Liver (tissue), 9 donors: ENCODE measurements around the gene PIANP. TPM values are rescaled to one million over a fixed set of nuclear protein-coding genes. Genes with fewer than 3 reads are reported as not detected.

Source experiments
- DNase-seq: peaks from one replicate; pipeline ENCODE4 v3.0.0-alpha.2; 2017; ENCODE audit warnings: low spot score
- H3K27ac ChIP-seq, 2 donors: one replicate each; pipeline ENCODE4 v1.7.0; 2013; ENCODE audit warnings: inconsistent platforms in 2 of 2, low read length in 2 of 2, control low read depth in 1 of 2, low read depth in 1 of 2, mild to moderate bottlenecking in 1 of 2
- H3K27me3 ChIP-seq, 4 donors: one replicate each; pipeline versions ENCODE4 v1.6.1 to v1.7.0; 2013; ENCODE audit warnings: low read length in 3 of 4, inconsistent platforms in 1 of 4, mild to moderate bottlenecking in 1 of 4, moderate library complexity in 1 of 4; ENCODE audit not compliant: control insufficient read depth in 4 of 4, insufficient read depth in 4 of 4
- H3K36me3 ChIP-seq, 4 donors: one replicate each; pipeline versions ENCODE4 v1.6.1 to v1.7.0; 2013; ENCODE audit warnings: low read length in 3 of 4, mild to moderate bottlenecking in 3 of 4, low read depth in 1 of 4, moderate library complexity in 1 of 4; ENCODE audit not compliant: control insufficient read depth in 4 of 4, insufficient read depth in 3 of 4
- H3K4me1 ChIP-seq, 4 donors: one replicate each; pipeline versions ENCODE4 v1.6.1 to v1.7.0; 2013; ENCODE audit warnings: low read length in 3 of 4, mild to moderate bottlenecking in 3 of 4, moderate library complexity in 1 of 4; ENCODE audit not compliant: control insufficient read depth in 4 of 4, insufficient read depth in 4 of 4
- H3K4me3 ChIP-seq, 3 donors: one replicate each; pipeline versions ENCODE4 v1.6.1 to v1.7.0; 2013; ENCODE audit warnings: low read length in 3 of 3, control low read depth in 1 of 3, low read depth in 1 of 3, mild to moderate bottlenecking in 1 of 3
- H3K9ac ChIP-seq, 2 donors: one replicate each; pipeline ENCODE4 v1.7.0; 2013; ENCODE audit warnings: low read length in 2 of 2, mild to moderate bottlenecking in 2 of 2, moderate library complexity in 2 of 2, control low read depth in 1 of 2, low read depth in 1 of 2
- H3K9me3 ChIP-seq, 4 donors: one replicate each; pipeline versions ENCODE4 v1.6.1 to v1.7.0; 2013; ENCODE audit warnings: low read length in 3 of 4; ENCODE audit not compliant: control insufficient read depth in 4 of 4
- ATF3 ChIP-seq: IDR thresholded peaks from 2 replicates; pipeline ENCODE4 v1.6.1; 2016; ENCODE audit warnings: antibody characterized with exemption
- EGR1 ChIP-seq, 2 donors: IDR thresholded peaks; 2 replicates each; pipeline ENCODE4 v1.6.1; 2016 to 2018; ENCODE audit warnings: antibody characterized with exemption in 2 of 2, low read depth in 2 of 2
- GABPA ChIP-seq, 2 donors: IDR thresholded peaks in 1 of 2; conservative IDR thresholded peaks in 1 of 2; 2 replicates each; pipeline ENCODE4 v1.6.1; 2016; ENCODE audit warnings: antibody characterized with exemption in 2 of 2, mild to moderate bottlenecking in 1 of 2, moderate library complexity in 1 of 2
- HNF4G ChIP-seq: IDR thresholded peaks from 2 replicates; pipeline ENCODE4 v1.6.1; 2016; ENCODE audit warnings: antibody characterized with exemption
- JUND ChIP-seq, 2 donors: IDR thresholded peaks; 2 replicates each; pipeline ENCODE4 v1.6.1; 2016; ENCODE audit warnings: antibody characterized with exemption in 2 of 2
- RAD21 ChIP-seq, 2 donors: IDR thresholded peaks; 2 replicates each; pipeline ENCODE4 v1.6.1; 2016; ENCODE audit warnings: antibody characterized with exemption in 2 of 2, mild to moderate bottlenecking in 2 of 2
- RXRA ChIP-seq, 2 donors: IDR thresholded peaks; 2 replicates each; pipeline ENCODE4 v1.6.1; 2017 to 2018; ENCODE audit warnings: antibody characterized with exemption in 2 of 2, mild to moderate bottlenecking in 1 of 2
- SP1 ChIP-seq: IDR thresholded peaks from 2 replicates; pipeline ENCODE4 v1.6.1; 2018; ENCODE audit warnings: antibody characterized with exemption, mild to moderate bottlenecking
- WGBS: extraction: QIAGEN DNeasy Blood & Tissue Kit; methylation state at CpG from one replicate; pipeline ENCODE4 v1.1.7; 2013; 5-methylcytosine and 5-hydroxymethylcytosine counted together
- polyA plus RNA-seq, 2 donors: library from polyadenylated mRNA; stranded (reverse) in 1 of 2; unstranded in 1 of 2; fragments of 200-250 nt in 1 of 2; fragments of >200 nt in 1 of 2; fragmentation: Nextera tagmentation in 1 of 2; extraction: Ambion mirVana in 1 of 2; gene quantifications; one replicate each; pipeline versions ENCODE4 v1.2.1 to v1.2.3, GENCODE V29; 2013 to 2015
- total RNA-seq, 2 donors: library from RNA; depleted of rRNA; stranded (reverse); fragments of >200 nt; gene quantifications; one replicate each; pipeline ENCODE4 v1.2.3, GENCODE V29; 2014
- TF ChIP-seq, protein P1 (sequence below): IDR thresholded peaks from 2 replicates; pipeline ENCODE4 v1.6.1; 2016; ENCODE audit warnings: antibody characterized with exemption, mild to moderate bottlenecking
- TF ChIP-seq, protein P2 (sequence below): IDR thresholded peaks from 2 replicates; pipeline ENCODE4 v1.6.1; 2016; ENCODE audit warnings: antibody characterized with exemption
- donor health status: healthy.
- donor health status: healthy.
- donor health status: healthy.
- donor health status: healthy.
- donor health status: healthy.

PIANP gene
- total and polyA plus RNA-seq, 4 donors, result 0.03 TPM; not detected in 3

DNA sequence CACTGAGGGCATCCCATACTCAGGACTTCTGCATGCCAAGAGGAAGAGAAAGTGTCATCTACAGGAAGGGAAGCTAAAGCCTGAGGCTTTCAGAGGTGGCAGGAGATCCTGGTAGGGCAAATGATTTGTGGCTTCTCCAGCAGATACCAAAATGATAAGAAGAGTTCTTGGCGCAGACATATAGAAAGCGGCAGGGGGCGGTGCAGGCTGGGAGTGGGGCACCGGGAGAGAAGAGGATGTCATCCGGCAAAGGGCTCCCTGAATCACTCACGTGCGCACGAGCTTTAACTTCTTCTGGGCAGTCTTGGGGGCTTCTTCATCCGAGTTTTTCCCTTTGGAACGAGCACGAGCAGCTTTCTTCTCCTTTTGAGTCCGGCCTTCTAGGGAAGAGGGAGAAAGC lies 48.2 kb downstream of the PIANP start:
- Histone ChIP-seq H3K36me3 (peaks cover 1 to 49% (median 35%) of the 10 kb centered on the region in 4 donors), H3K9ac (no peak overlapping the region), H3K4me1 (peaks cover 0 to 11% (median 4%) of the 10 kb centered on the region in 4 donors), H3K4me3 (no peak overlapping the region), H3K9me3 (no peaks in the 10 kb centered on the region), H3K27me3 (no peaks in the 10 kb centered on the region), H3K27ac (no peak overlapping the region)
- TF ChIP-seq, protein P1, sequence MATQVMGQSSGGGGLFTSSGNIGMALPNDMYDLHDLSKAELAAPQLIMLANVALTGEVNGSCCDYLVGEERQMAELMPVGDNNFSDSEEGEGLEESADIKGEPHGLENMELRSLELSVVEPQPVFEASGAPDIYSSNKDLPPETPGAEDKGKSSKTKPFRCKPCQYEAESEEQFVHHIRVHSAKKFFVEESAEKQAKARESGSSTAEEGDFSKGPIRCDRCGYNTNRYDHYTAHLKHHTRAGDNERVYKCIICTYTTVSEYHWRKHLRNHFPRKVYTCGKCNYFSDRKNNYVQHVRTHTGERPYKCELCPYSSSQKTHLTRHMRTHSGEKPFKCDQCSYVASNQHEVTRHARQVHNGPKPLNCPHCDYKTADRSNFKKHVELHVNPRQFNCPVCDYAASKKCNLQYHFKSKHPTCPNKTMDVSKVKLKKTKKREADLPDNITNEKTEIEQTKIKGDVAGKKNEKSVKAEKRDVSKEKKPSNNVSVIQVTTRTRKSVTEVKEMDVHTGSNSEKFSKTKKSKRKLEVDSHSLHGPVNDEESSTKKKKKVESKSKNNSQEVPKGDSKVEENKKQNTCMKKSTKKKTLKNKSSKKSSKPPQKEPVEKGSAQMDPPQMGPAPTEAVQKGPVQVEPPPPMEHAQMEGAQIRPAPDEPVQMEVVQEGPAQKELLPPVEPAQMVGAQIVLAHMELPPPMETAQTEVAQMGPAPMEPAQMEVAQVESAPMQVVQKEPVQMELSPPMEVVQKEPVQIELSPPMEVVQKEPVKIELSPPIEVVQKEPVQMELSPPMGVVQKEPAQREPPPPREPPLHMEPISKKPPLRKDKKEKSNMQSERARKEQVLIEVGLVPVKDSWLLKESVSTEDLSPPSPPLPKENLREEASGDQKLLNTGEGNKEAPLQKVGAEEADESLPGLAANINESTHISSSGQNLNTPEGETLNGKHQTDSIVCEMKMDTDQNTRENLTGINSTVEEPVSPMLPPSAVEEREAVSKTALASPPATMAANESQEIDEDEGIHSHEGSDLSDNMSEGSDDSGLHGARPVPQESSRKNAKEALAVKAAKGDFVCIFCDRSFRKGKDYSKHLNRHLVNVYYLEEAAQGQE, result no peak
- TF ChIP-seq SP1, result no peak
- no peak for TF ChIP-seq RXRA (IDR thresholded peaks at IDR 0.05)
- no peak for DNase-seq
- 96% methylated on average over 12 of the region's 12 CpGs for WGBS

DNA sequence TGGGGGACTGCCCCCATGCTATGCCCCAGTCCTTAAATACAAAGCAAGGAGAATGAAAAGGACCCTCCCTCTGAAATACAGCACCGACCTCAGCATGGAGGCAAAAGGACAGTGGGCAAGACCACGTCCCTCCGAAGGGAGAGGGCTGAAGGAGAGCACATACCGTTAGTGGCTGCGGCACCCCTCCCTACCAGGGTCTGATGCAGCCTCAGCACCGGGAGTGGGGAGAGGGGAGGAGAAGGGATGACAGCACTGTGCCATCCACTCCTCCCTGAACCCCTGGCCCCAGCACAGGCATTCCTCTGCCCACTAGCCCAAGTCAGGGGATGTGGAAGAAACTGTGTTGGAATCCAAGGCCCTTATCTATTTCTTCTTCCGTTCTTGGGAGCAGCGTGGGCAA lies 49.8 kb downstream of the PIANP start:
- 92% methylated on average over 8 of the region's 8 CpGs for WGBS
- H3K27me3 ChIP-seq, result no peaks in the 10 kb centered on the region
- H3K9me3 ChIP-seq, result no peaks in the 10 kb centered on the region
- no peak overlapping the region for H3K4me3 ChIP-seq
- DNase-seq, result no peak
- peaks cover 0 to 15% (median 4%) of the 10 kb centered on the region in 4 donors for H3K4me1 ChIP-seq
- H3K27ac ChIP-seq, result no peak overlapping the region
- TF ChIP-seq EGR1 (IDR thresholded peaks at IDR 0.05; ENCODE audit: low read depth in 2 of 2), result no peak
- TF ChIP-seq, protein P2, sequence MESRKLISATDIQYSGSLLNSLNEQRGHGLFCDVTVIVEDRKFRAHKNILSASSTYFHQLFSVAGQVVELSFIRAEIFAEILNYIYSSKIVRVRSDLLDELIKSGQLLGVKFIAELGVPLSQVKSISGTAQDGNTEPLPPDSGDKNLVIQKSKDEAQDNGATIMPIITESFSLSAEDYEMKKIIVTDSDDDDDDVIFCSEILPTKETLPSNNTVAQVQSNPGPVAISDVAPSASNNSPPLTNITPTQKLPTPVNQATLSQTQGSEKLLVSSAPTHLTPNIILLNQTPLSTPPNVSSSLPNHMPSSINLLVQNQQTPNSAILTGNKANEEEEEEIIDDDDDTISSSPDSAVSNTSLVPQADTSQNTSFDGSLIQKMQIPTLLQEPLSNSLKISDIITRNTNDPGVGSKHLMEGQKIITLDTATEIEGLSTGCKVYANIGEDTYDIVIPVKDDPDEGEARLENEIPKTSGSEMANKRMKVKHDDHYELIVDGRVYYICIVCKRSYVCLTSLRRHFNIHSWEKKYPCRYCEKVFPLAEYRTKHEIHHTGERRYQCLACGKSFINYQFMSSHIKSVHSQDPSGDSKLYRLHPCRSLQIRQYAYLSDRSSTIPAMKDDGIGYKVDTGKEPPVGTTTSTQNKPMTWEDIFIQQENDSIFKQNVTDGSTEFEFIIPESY, result no peak
- no peak for TF ChIP-seq RXRA (IDR thresholded peaks at IDR 0.05)
- TF ChIP-seq HNF4G, result no peak
- TF ChIP-seq JUND (IDR thresholded peaks at IDR 0.05), result no peak
- TF ChIP-seq GABPA (IDR thresholded peaks at IDR 0.05 in 1 of 2, conservative IDR thresholded peaks at IDR 0.05 in 1 of 2), result no peak
- TF ChIP-seq ATF3, result no peak
- no peak overlapping the region for H3K9ac ChIP-seq
- peaks cover 1 to 41% (median 32%) of the 10 kb centered on the region in 4 donors for H3K36me3 ChIP-seq

DNA sequence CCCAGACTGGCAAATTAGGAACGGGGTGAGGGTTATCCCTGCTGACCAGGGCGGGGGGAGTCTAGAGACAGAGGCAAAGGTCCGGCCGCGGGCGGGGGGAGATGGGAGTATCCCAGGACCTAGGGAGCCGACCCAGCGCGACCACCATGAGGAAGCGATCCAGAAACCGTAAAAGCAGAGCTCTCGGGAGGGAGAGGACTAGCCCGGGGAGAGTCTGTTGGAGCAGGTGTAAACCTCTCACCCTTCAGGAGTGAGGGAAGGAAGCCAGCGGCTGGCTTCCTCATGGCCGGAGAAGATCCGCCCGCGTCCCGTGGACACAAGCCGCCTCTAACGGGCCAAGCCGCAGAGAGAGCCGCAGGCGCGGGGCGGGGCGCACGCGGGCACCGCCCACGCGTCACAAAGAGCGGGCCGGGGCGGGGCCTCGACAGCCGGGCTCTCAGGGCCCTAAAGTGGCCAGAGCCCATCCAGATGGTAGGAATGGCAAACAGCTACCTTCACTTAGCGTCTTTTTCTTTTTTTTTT lies 53.5 kb downstream of the PIANP start, which contains the start of gene ACRBP:
TSS of gene ACRBP (minus strand) at position 350 of the 522 bp plus-strand sequence. CDS start at position 284, 66 bp downstream.
- TF ChIP-seq, protein P1, result no peak
- peak in 1 of 2 donors; percentile 6 for TF ChIP-seq RAD21 (IDR thresholded peaks at IDR 0.05)
- H3K9ac ChIP-seq, result peak within 1 kb of the TSS; percentile 59 to 67
- peaks cover 6 to 22% (median 9%) of the 10 kb centered on the region in 4 donors for H3K9me3 ChIP-seq
- peaks cover 0 to 26% (median 15%) of the 10 kb centered on the region in 4 donors for H3K36me3 ChIP-seq
- peak within 1 kb of the TSS in 1 of 2 donors; percentile 46 for H3K27ac ChIP-seq
- peak within 1 kb of the TSS; percentile 18 to 64 (median 45) for H3K4me3 ChIP-seq
- peak; percentile 79 for DNase-seq
- H3K4me1 ChIP-seq, result peaks cover 0 to 4% (median 0%) of the 10 kb centered on the region in 4 donors
- WGBS, result 13% methylated on average over 38 of the region's 38 CpGs
- no peaks in the 10 kb centered on the region for H3K27me3 ChIP-seq
